Measurements from ENCODE around the gene HDLBP.

Gene HDLBP

DNA sequence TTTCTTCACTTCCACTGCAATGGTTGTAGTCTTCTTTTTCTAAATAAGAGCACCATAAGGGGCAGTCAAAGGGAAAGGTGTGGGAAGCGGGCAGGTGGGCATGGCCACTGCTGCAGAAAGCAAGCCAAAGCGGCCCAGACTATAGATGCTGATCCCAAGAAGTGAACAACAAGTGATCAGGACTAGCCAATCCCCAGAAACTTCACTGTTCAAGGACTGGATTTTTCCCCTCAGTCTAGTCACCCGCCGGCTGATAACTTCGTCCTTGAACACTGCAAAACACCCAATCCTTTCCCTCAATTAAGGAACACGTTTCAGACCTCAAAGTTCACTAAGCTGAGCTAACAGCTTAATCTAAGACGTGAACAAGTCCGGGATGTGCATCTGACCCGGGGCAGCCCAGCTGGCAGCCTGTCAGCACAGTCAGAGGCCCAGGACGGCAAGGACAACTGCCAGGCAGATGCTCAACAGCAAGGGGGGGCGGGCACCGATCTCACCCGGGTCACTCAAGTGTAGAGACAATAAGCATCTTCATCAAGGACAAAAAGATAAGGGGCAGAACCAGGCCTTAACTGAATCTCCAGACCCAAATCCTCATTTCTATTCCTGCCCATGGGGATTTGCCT is 59.8 kb downstream of the HDLBP start:
- no peaks in the 10 kb centered on the region for H3K27me3 ChIP-seq (ENCODE audit: insufficient read depth, poor library complexity, severe bottlenecking)
- ATAC-seq (ENCODE audit: low read depth): no peak
- TF ChIP-seq, protein P1, sequence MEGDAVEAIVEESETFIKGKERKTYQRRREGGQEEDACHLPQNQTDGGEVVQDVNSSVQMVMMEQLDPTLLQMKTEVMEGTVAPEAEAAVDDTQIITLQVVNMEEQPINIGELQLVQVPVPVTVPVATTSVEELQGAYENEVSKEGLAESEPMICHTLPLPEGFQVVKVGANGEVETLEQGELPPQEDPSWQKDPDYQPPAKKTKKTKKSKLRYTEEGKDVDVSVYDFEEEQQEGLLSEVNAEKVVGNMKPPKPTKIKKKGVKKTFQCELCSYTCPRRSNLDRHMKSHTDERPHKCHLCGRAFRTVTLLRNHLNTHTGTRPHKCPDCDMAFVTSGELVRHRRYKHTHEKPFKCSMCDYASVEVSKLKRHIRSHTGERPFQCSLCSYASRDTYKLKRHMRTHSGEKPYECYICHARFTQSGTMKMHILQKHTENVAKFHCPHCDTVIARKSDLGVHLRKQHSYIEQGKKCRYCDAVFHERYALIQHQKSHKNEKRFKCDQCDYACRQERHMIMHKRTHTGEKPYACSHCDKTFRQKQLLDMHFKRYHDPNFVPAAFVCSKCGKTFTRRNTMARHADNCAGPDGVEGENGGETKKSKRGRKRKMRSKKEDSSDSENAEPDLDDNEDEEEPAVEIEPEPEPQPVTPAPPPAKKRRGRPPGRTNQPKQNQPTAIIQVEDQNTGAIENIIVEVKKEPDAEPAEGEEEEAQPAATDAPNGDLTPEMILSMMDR (IDR thresholded peaks at IDR 0.05; ENCODE audit: poor library complexity, severe bottlenecking): no peak
- H3K27ac ChIP-seq (ENCODE audit: poor library complexity, severe bottlenecking): no peak overlapping the region
- H3K9me3 ChIP-seq (ENCODE audit: severe bottlenecking): no peaks in the 10 kb centered on the region
- H3K36me3 ChIP-seq (ENCODE audit: low read depth): peaks cover 100% of the 10 kb centered on the region
- no peak for DNase-seq (ENCODE audit: low spot score)
- H3K4me1 ChIP-seq (ENCODE audit: insufficient read depth, poor library complexity, severe bottlenecking): no peaks in the 10 kb centered on the region
- no peak overlapping the region for H3K4me3 ChIP-seq (ENCODE audit: severe bottlenecking)

DNA sequence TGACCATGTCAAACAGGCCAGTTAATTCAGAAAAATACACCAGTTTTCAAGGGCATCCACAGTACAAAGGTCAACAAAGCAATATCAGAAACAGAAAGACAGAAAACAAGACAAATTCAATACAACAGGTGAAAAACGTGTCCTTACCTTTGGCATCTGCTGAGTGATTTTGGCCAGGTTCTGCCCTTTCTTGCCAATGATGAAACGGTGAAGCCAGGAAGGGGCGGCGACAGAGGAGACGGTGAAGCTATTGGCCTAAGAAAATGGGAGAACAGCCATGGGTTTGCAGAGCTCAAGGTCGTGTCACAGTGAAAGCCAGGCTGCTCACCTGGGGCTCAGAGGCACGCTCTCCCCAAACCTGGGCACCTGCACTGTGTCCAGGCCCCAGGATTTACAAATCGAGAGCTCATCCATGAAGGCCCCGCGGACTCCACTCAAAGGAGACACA is 60.5 kb downstream of the HDLBP start:
- DNase-seq (ENCODE audit: low spot score) (no peak), ATAC-seq (ENCODE audit: low read depth) (no peak)
- Histone ChIP-seq H3K4me3 (ENCODE audit: severe bottlenecking) (no peak overlapping the region), H3K27ac (ENCODE audit: poor library complexity, severe bottlenecking) (no peak overlapping the region), H3K36me3 (ENCODE audit: low read depth) (peaks cover 100% of the 10 kb centered on the region), H3K4me1 (ENCODE audit: insufficient read depth, poor library complexity, severe bottlenecking) (no peaks in the 10 kb centered on the region), H3K27me3 (ENCODE audit: insufficient read depth, poor library complexity, severe bottlenecking) (no peaks in the 10 kb centered on the region), H3K9me3 (ENCODE audit: severe bottlenecking) (no peaks in the 10 kb centered on the region)
- TF ChIP-seq, protein P1 (IDR thresholded peaks at IDR 0.05; ENCODE audit: poor library complexity, severe bottlenecking): no peak

DNA sequence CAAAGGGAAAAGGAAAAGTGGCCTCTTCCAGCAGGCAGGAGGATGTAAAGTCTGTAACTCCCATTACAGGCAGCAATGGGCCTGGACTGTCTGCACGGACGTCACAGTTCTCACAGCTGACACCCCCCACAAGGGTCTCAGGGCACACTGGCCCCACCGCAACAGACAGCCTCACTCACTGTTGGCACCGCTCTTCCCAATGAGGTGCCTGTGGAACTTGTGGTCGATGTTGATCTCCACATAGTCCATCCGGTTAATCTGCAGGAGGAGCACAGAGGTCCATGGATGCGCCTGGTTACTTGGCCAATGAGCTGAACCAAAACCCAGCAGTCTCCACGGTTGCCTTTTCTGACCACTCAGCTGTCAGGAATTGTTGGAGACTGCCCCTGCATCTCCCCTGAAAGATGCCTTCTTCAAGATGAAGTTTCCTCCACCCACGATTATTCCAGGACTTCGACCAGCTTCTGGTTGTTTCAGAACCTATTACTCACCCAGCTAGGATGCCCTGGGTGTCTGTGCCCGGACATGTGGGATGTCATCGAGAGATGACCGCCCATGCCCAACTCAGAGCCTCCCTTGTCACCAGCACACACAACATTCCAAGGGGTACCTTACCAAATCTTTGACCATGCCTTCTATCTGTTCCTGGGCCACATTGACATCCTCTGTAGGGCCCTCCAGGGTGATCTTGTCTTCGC is 62.5 kb downstream of the HDLBP start:
- Histone ChIP-seq H3K36me3 (ENCODE audit: low read depth) (peaks cover 100% of the 10 kb centered on the region), H3K4me1 (ENCODE audit: insufficient read depth, poor library complexity, severe bottlenecking) (no peaks in the 10 kb centered on the region), H3K27me3 (ENCODE audit: insufficient read depth, poor library complexity, severe bottlenecking) (no peaks in the 10 kb centered on the region), H3K27ac (ENCODE audit: poor library complexity, severe bottlenecking) (no peak overlapping the region), H3K9me3 (ENCODE audit: severe bottlenecking) (no peaks in the 10 kb centered on the region), H3K4me3 (ENCODE audit: severe bottlenecking) (no peak overlapping the region)
- no peak for ATAC-seq (ENCODE audit: low read depth)
- no peak for DNase-seq (ENCODE audit: low spot score)
- TF ChIP-seq, protein P1 (IDR thresholded peaks at IDR 0.05; ENCODE audit: poor library complexity, severe bottlenecking): no peak

DNA sequence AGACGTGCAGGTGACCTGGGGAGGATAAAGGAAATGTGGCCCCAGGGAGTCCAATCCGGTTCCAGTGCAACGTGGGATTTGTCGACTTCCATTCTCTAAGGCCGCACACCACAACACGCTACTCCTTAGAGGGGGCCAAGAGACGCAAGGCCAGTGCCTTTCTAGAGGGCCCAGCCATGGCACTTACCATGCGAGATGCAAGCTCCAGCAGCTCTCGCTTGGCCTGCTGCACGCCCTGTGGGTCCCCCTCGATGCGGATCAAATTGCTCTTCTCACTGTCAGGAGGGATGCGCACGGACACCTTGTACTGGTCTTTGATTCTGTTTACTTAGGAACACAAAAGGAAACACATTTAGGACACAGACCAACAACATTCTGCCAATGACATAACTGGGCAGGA is 65.8 kb downstream of the HDLBP start:
- no peak overlapping the region for H3K4me3 ChIP-seq (ENCODE audit: severe bottlenecking)
- H3K27ac ChIP-seq (ENCODE audit: poor library complexity, severe bottlenecking): no peak overlapping the region
- no peaks in the 10 kb centered on the region for H3K9me3 ChIP-seq (ENCODE audit: severe bottlenecking)
- peaks cover 100% of the 10 kb centered on the region for H3K36me3 ChIP-seq (ENCODE audit: low read depth)
- no peaks in the 10 kb centered on the region for H3K27me3 ChIP-seq (ENCODE audit: insufficient read depth, poor library complexity, severe bottlenecking)
- ATAC-seq (ENCODE audit: low read depth) (no peak), DNase-seq (ENCODE audit: low spot score) (no peak)
- H3K4me1 ChIP-seq (ENCODE audit: insufficient read depth, poor library complexity, severe bottlenecking): no peaks in the 10 kb centered on the region
- TF ChIP-seq, protein P1 (IDR thresholded peaks at IDR 0.05; ENCODE audit: poor library complexity, severe bottlenecking): no peak

DNA sequence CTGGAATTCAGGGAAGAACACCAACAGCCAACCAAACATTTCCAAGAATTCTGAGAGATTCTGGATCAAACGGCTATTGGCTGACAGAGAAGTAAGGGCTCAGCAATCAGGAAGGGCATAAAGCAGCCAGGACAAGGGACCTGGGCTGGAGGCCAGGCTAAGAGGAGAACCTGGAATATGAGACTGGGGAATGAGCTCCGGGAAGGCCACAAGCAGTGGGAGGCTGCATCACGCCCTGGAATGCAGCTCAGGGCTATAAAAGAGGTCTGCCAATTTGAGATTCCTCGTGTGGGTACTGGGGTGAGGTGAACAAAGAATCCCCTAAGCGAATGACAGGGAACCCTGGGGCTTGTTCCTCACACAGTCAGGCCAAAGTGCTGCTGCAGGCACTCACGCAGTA is 66.6 kb downstream of the HDLBP start:
- Histone ChIP-seq H3K4me3 (ENCODE audit: severe bottlenecking) (no peak overlapping the region), H3K4me1 (ENCODE audit: insufficient read depth, poor library complexity, severe bottlenecking) (no peaks in the 10 kb centered on the region), H3K9me3 (ENCODE audit: severe bottlenecking) (no peaks in the 10 kb centered on the region), H3K27me3 (ENCODE audit: insufficient read depth, poor library complexity, severe bottlenecking) (no peaks in the 10 kb centered on the region), H3K36me3 (ENCODE audit: low read depth) (peaks cover 100% of the 10 kb centered on the region), H3K27ac (ENCODE audit: poor library complexity, severe bottlenecking) (no peak overlapping the region)
- DNase-seq (ENCODE audit: low spot score) (no peak), ATAC-seq (ENCODE audit: low read depth) (no peak)
- TF ChIP-seq, protein P1 (IDR thresholded peaks at IDR 0.05; ENCODE audit: poor library complexity, severe bottlenecking): no peak

All from RWPE2 (cell line).